ENCODE measurements around the gene TMEM198. TPM values are rescaled to one million over a fixed set of nuclear protein-coding genes. Genes with fewer than 3 reads are reported as not detected.

Gene TMEM198
- total and polyA plus RNA-seq, 2 of the 4 experiments (the other 2 are of a cell fraction) = 0.18 to 2.2 TPM

GRCh38 chr2:219575566-219576504, 32.0 kb downstream of the TMEM198 start:
- Histone ChIP-seq H3K23ac (ENCODE audit: low read depth, low read length) (no peak overlapping the region), H2AK9ac (replicated peaks; ENCODE audit: low read depth, low read length, poor library complexity) (no peak overlapping the region), H2BK5ac (ENCODE audit: low read depth, low read length, poor library complexity, severe bottlenecking) (no peak overlapping the region), H2AFZ (replicated peaks; ENCODE audit: low read length, poor library complexity) (no peak overlapping the region), H4K5ac (ENCODE audit: low read depth, low read length) (no peak overlapping the region), H4K91ac (ENCODE audit: insufficient read depth, low read depth, low read length) (no peak overlapping the region), H3K36me3 (ENCODE audit: control insufficient read depth, insufficient read depth, low read length) (no peaks in the 10 kb centered on the region), H3K18ac (ENCODE audit: low read depth, low read length) (no peak overlapping the region), H3K4me2 (ENCODE audit: low read depth, low read length) (no peak overlapping the region), H3K4ac (ENCODE audit: low read depth, low read length) (no peak overlapping the region), H4K8ac (ENCODE audit: low read depth in 2 of 2, low read length in 2 of 2) (no peak overlapping the region), H3K9ac (ENCODE audit: low read depth, low read length) (no peak overlapping the region), H3K4me1 (ENCODE audit: control insufficient read depth, insufficient read depth, low read length) (peaks cover 13% of the 10 kb centered on the region), H3K27me3 (ENCODE audit: control insufficient read depth, insufficient read depth, low read length) (peaks cover 14% of the 10 kb centered on the region), H3K27ac (ENCODE audit: insufficient read depth, low read length) (no peak overlapping the region), H2BK20ac (ENCODE audit: low read depth, low read length) (no peak overlapping the region), H2BK15ac (ENCODE audit: low read depth, low read length) (no peak overlapping the region), H4K20me1 (ENCODE audit: insufficient read depth, low read length) (no peaks in the 10 kb centered on the region), H2AK5ac (ENCODE audit: low read depth, low read length) (no peak overlapping the region), H2BK120ac (ENCODE audit: low read depth, low read length) (no peak overlapping the region), H3K79me1 (ENCODE audit: low read depth in 1 of 2, low read length in 2 of 2) (peaks cover 0 to 2% of the 10 kb centered on the region in 2 experiments; a peak in 1 of 4 replicates), H3K14ac (replicated peaks; ENCODE audit: low read depth, low read length) (no peak overlapping the region), H3K9me3 (ENCODE audit: control insufficient read depth, insufficient read depth, low read length) (no peaks in the 10 kb centered on the region), H3K56ac (ENCODE audit: extremely low read depth, insufficient read depth, low read length) (no peak overlapping the region), H3K9me1 (ENCODE audit: insufficient read depth, low read length) (peaks cover 2% of the 10 kb centered on the region; the same call in 1 of the 2 replicates), H3K4me3 (ENCODE audit: insufficient read depth, low read depth, low read length) (no peak overlapping the region)
- ChIA-PET POLR2A (ENCODE audit: unreplicated experiment) (no interaction called here), CTCF (no interaction called here)
- BruUV-seq (replicated peaks) = no TSS peak
- TF ChIP-seq USF2 (IDR thresholded peaks at IDR 0.05; ENCODE audit: low read depth, low read length) = no peak
- no peak for TF ChIP-seq MXI1 (IDR thresholded peaks at IDR 0.05; ENCODE audit: borderline replicate concordance, low read depth, low read length)
- TF ChIP-seq CEBPB (IDR thresholded peaks at IDR 0.05; ENCODE audit: low read depth, low read length) = no peak
- no peak for TF ChIP-seq MAFK (IDR thresholded peaks at IDR 0.05; ENCODE audit: low read depth, low read length)
- no peak for TF ChIP-seq RAD21 (IDR thresholded peaks at IDR 0.05; ENCODE audit: low read length)
- no peak for TF ChIP-seq NFE2L2 (IDR thresholded peaks at IDR 0.05; ENCODE audit: low read depth, low read length)
- no peak for TF ChIP-seq ELK1 (IDR thresholded peaks at IDR 0.05; ENCODE audit: borderline replicate concordance, low read depth, low read length)
- no peak for TF ChIP-seq FOS (IDR thresholded peaks at IDR 0.05; ENCODE audit: low read depth, low read length)
- no peak for TF ChIP-seq CHD1 (IDR thresholded peaks at IDR 0.05; ENCODE audit: low read depth, low read length)
- no peak for TF ChIP-seq RCOR1 (IDR thresholded peaks at IDR 0.05; ENCODE audit: insufficient replicate concordance, low read length)
- no peak for ATAC-seq (ENCODE audit: low read depth)
- intact Hi-C loops (cut with micrococcal nuclease) (loop anchor here (2.0 kb wide), 1 partner anchor 21 kb away; the partner anchor contains the start of gene STK11IP), dilution Hi-C loops (cut with HindIII; ENCODE audit: low sequenced_read_pairs, unreplicated experiment) (no loop called here), in situ Hi-C loops (cut with MboI; ENCODE audit: low sequenced_read_pairs) (no loop called here)
- WGBS, 2 experiments (ENCODE audit: extremely low coverage in 2 of 2, insufficient read length in 1 of 2) = 73% methylated on average over 3 of the region's 6 CpGs; no CpG with 5 or more reads in 1 of the 2 experiments
- no peak for DNase-seq

Measured in IMR-90 (cell line).